ENCODE measurements around the gene SAMD4A.
"Not testable (repeated sequence)": the region's sequence is repeated elsewhere in the genome, so short reads cannot be mapped to it uniquely, and the experiment has no call there.

SAMD4A gene

DNA sequence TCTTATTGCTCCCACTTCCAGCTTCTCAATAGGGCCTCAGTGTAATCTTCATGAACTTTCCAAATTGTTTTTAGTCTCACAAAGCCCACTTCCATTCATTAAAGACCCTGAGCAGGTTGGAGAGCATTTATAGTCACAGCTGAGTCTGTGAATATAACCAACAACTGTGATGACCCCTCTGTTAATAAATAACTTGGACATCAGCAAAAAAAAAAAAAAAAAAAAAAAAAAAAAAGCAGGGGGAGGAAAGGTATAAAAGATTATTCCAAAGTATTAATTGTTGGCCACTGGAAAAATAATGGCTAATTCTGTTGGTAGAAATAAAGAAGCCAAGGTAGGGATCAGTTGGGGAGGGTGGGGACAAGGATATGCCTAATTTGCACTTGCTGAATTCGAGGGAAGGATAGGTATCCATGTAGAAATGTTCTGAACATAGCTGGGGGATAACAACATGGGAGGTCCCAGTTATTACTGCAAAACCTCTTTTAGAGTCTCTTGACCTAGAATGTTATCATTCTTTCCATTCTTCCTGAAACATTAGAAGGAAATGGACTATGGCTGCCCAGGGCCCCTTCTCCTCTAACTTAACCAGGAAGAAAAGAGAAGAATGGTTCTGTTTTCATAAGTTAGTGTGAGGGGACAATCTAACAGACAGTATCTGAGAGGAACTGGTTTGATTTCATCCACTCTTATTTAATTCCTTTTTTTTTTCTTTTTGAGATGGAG lies 56.5 kb downstream of the SAMD4A start:
- Histone ChIP-seq H3K4me2 (no peak overlapping the region), H3K27ac (no peak overlapping the region), H3K4me3 (IDR thresholded peaks at IDR 0.05; ENCODE audit: insufficient read depth, low read depth, low read length) (no peak overlapping the region), H3K36me3 (ENCODE audit: insufficient read depth) (no peaks in the 10 kb centered on the region), H3K9ac (no peak overlapping the region), H3K4me1 (ENCODE audit: low read depth, poor library complexity, severe bottlenecking) (no peaks in the 10 kb centered on the region), H3K79me2 (ENCODE audit: insufficient read depth, low read depth) (no peaks in the 10 kb centered on the region), H4K20me1 (ENCODE audit: insufficient read depth) (no peaks in the 10 kb centered on the region), H2AFZ (ENCODE audit: low read depth) (no peak overlapping the region), H3K27me3 (ENCODE audit: insufficient read depth, low read depth) (no peaks in the 10 kb centered on the region)
- TF ChIP-seq CTCF (conservative IDR thresholded peaks at IDR 0.05; ENCODE audit: low read depth, low read length) = no peak

DNA sequence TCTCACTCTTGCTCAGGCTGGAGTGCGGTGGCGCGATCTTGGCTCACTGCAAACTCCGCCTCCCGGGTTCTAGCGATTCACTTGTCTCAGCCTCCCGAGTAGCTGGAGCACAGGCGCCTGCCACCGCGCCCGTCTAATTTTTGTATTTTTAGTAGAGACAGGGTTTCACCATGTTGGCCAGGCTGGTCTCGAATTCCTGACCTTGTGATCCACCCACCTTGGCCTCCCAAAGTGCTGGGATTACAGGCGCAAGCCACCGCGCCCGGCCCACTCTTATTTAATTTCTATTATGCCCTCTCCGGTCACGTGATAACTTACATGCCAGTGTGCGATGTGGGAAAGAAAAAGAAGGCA lies 57.1 kb downstream of the SAMD4A start:
- H4K20me1 ChIP-seq (ENCODE audit: insufficient read depth); H2AFZ ChIP-seq (ENCODE audit: low read depth); H3K4me2 ChIP-seq; H3K4me3 ChIP-seq (IDR thresholded peaks at IDR 0.05; ENCODE audit: insufficient read depth, low read depth, low read length); H3K9ac ChIP-seq; H3K27me3 ChIP-seq (ENCODE audit: insufficient read depth, low read depth); H3K4me1 ChIP-seq (ENCODE audit: low read depth, poor library complexity, severe bottlenecking); H3K27ac ChIP-seq; H3K79me2 ChIP-seq (ENCODE audit: insufficient read depth, low read depth); H3K36me3 ChIP-seq (ENCODE audit: insufficient read depth): not testable (repeated sequence)

GRCh38 chr14:54625112-54625511 lies 58.2 kb downstream of the SAMD4A start:
- Histone ChIP-seq H3K36me3 (ENCODE audit: insufficient read depth) (no peaks in the 10 kb centered on the region), H3K4me1 (ENCODE audit: low read depth, poor library complexity, severe bottlenecking) (no peaks in the 10 kb centered on the region), H3K4me2 (no peak overlapping the region), H4K20me1 (ENCODE audit: insufficient read depth) (no peaks in the 10 kb centered on the region), H3K9ac (no peak overlapping the region), H3K79me2 (ENCODE audit: insufficient read depth, low read depth) (no peaks in the 10 kb centered on the region), H3K27me3 (ENCODE audit: insufficient read depth, low read depth) (no peaks in the 10 kb centered on the region), H2AFZ (ENCODE audit: low read depth) (no peak overlapping the region), H3K4me3 (IDR thresholded peaks at IDR 0.05; ENCODE audit: insufficient read depth, low read depth, low read length) (no peak overlapping the region), H3K27ac (no peak overlapping the region)
- no peak for TF ChIP-seq CTCF (conservative IDR thresholded peaks at IDR 0.05; ENCODE audit: low read depth, low read length)

DNA sequence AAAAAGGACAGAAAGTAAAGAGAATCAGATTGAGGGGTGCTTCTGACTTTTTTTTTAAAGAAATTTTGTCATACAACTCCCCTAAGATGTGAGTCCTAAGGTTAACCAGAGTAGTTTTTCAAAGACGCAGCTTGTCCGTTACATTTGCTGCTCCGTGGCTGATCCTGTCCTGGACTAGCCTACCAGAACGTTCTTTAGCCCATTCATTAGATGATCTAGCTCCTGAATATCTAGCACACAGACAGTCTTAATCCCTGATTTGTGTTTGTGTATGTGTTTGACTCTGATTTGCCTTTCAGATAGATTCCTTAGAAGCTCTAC lies 60.3 kb downstream of the SAMD4A start:
- Histone ChIP-seq H3K9ac (no peak overlapping the region), H3K36me3 (ENCODE audit: insufficient read depth) (no peaks in the 10 kb centered on the region), H3K27me3 (ENCODE audit: insufficient read depth, low read depth) (no peaks in the 10 kb centered on the region), H3K79me2 (ENCODE audit: insufficient read depth, low read depth) (no peaks in the 10 kb centered on the region), H3K4me1 (ENCODE audit: low read depth, poor library complexity, severe bottlenecking) (no peaks in the 10 kb centered on the region), H3K4me2 (no peak overlapping the region), H3K4me3 (IDR thresholded peaks at IDR 0.05; ENCODE audit: insufficient read depth, low read depth, low read length) (no peak overlapping the region), H2AFZ (ENCODE audit: low read depth) (no peak overlapping the region), H3K27ac (no peak overlapping the region), H4K20me1 (ENCODE audit: insufficient read depth) (no peaks in the 10 kb centered on the region)
- no peak for TF ChIP-seq CTCF (conservative IDR thresholded peaks at IDR 0.05; ENCODE audit: low read depth, low read length)

- TF ChIP-seq CTCF (conservative IDR thresholded peaks at IDR 0.05; ENCODE audit: low read depth, low read length) = no peak
- Histone ChIP-seq H3K4me3 (IDR thresholded peaks at IDR 0.05; ENCODE audit: insufficient read depth, low read depth, low read length) (no peak overlapping the region), H3K4me1 (ENCODE audit: low read depth, poor library complexity, severe bottlenecking) (no peaks in the 10 kb centered on the region), H3K9ac (no peak overlapping the region), H3K27ac (no peak overlapping the region), H4K20me1 (ENCODE audit: insufficient read depth) (no peaks in the 10 kb centered on the region), H3K36me3 (ENCODE audit: insufficient read depth) (no peaks in the 10 kb centered on the region), H3K27me3 (ENCODE audit: insufficient read depth, low read depth) (no peaks in the 10 kb centered on the region), H3K79me2 (ENCODE audit: insufficient read depth, low read depth) (no peaks in the 10 kb centered on the region), H2AFZ (ENCODE audit: low read depth) (no peak overlapping the region), H3K4me2 (no peak overlapping the region)
Measured at GRCh38 chr14:54627540-54628363, 60.8 kb downstream of the SAMD4A start.

Measured in KMS-11 (cell line).